ENCODE results near the gene FBXL17. TPM values are rescaled to one million over a fixed set of nuclear protein-coding genes. Genes with fewer than 3 reads are reported as not detected.
A peak's percentile ranks its signal among the peaks of the same experiment; 100 is the strongest.

FBXL17 gene
- polyA plus RNA-seq, 2 of the 4 experiments (the other 2 are of a cell fraction): 8.7 to 9.1 TPM

DNA sequence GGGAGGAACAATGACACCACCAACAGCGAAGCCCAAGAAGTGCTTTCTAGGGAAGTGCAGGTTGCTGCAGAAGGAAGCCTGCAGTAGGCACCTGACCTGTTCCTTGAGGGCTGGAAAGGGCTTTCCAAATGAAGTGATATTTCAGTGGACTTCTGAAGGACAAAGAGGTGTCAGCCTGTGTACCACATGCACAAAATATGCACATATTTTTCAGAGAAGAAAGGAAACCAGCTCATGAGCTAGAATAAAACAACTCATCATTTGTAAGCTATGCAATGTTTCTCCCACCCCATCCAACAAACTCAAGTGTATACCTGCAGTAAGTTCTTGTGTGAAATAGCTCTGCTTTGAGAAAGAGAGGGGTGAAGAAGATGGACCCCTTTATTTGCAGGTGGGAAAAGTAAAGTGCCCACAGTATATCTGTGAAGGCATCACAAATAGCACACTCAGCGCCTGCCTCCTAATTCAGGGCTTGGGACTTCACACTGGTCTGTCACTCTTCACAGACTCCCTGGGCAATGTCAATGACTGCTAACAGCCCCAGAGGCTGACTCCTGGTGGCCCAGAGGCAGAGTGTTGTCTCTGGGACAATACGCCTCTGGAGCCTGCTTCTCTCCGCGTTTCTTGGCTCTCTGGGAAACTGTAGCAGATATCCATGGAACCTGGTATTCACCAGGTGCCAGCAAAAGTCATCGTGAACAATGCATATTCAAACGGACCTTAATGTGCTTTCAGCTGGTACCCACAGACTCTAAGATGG is 513.1 kb downstream of the FBXL17 start:
- CTCF ChIA-PET: interaction anchor here (0.9 to 1.0 kb wide), 2 partner anchors 9 to 23 kb away, joined by 3 read pairs; no protein-coding TSS in a partner anchor
- DNase-seq (ENCODE audit: low read depth in 1 of 2, low spot score in 1 of 2) (no peak), FAIRE-seq (no peak)

DNA sequence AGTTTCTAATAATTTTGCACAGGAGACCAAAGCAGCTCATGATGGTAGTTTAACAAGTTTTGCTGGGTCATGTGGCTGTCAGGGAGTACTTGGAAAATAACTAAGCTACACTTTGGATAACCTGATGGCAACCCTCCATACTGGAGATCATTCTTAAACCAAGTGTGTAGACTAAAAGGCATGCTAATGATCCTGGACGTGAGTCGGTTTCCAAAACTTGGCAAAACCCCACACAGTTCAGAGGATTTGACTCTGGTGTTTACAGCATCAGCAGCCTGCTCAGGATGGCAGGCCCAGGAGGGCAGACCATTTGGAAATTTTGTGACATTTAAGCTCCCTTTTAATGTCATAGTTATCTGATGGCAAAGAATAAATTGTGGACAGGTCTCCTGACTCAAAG is 514.6 kb downstream of the FBXL17 start:
- no peak for TF ChIP-seq FOSL2 (IDR thresholded peaks at IDR 0.05)
- TF ChIP-seq FOSL2 (CRISPR knock-in tag; IDR thresholded peaks at IDR 0.05): no peak
- TF ChIP-seq, protein P1, sequence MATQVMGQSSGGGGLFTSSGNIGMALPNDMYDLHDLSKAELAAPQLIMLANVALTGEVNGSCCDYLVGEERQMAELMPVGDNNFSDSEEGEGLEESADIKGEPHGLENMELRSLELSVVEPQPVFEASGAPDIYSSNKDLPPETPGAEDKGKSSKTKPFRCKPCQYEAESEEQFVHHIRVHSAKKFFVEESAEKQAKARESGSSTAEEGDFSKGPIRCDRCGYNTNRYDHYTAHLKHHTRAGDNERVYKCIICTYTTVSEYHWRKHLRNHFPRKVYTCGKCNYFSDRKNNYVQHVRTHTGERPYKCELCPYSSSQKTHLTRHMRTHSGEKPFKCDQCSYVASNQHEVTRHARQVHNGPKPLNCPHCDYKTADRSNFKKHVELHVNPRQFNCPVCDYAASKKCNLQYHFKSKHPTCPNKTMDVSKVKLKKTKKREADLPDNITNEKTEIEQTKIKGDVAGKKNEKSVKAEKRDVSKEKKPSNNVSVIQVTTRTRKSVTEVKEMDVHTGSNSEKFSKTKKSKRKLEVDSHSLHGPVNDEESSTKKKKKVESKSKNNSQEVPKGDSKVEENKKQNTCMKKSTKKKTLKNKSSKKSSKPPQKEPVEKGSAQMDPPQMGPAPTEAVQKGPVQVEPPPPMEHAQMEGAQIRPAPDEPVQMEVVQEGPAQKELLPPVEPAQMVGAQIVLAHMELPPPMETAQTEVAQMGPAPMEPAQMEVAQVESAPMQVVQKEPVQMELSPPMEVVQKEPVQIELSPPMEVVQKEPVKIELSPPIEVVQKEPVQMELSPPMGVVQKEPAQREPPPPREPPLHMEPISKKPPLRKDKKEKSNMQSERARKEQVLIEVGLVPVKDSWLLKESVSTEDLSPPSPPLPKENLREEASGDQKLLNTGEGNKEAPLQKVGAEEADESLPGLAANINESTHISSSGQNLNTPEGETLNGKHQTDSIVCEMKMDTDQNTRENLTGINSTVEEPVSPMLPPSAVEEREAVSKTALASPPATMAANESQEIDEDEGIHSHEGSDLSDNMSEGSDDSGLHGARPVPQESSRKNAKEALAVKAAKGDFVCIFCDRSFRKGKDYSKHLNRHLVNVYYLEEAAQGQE (IDR thresholded peaks at IDR 0.05): no peak
- TF ChIP-seq HOXB13 (CRISPR knock-in tag; IDR thresholded peaks at IDR 0.05; ENCODE audit: low read depth): no peak
- TF ChIP-seq, protein P2, sequence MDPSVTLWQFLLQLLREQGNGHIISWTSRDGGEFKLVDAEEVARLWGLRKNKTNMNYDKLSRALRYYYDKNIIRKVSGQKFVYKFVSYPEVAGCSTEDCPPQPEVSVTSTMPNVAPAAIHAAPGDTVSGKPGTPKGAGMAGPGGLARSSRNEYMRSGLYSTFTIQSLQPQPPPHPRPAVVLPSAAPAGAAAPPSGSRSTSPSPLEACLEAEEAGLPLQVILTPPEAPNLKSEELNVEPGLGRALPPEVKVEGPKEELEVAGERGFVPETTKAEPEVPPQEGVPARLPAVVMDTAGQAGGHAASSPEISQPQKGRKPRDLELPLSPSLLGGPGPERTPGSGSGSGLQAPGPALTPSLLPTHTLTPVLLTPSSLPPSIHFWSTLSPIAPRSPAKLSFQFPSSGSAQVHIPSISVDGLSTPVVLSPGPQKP (IDR thresholded peaks at IDR 0.05; ENCODE audit: low read depth, low read length): no peak
- TF ChIP-seq, protein P3, sequence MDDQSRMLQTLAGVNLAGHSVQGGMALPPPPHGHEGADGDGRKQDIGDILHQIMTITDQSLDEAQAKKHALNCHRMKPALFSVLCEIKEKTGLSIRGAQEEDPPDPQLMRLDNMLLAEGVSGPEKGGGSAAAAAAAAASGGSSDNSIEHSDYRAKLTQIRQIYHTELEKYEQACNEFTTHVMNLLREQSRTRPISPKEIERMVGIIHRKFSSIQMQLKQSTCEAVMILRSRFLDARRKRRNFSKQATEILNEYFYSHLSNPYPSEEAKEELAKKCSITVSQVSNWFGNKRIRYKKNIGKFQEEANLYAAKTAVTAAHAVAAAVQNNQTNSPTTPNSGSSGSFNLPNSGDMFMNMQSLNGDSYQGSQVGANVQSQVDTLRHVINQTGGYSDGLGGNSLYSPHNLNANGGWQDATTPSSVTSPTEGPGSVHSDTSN (IDR thresholded peaks at IDR 0.05): no peak
- no peak for TF ChIP-seq CEBPB (IDR thresholded peaks at IDR 0.05)
- TF ChIP-seq, protein P4, sequence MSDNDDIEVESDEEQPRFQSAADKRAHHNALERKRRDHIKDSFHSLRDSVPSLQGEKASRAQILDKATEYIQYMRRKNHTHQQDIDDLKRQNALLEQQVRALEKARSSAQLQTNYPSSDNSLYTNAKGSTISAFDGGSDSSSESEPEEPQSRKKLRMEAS (IDR thresholded peaks at IDR 0.05): no peak
- TF ChIP-seq CHD2 (IDR thresholded peaks at IDR 0.05; ENCODE audit: low read length, partially characterized antibody): no peak
- TF ChIP-seq, protein P5, sequence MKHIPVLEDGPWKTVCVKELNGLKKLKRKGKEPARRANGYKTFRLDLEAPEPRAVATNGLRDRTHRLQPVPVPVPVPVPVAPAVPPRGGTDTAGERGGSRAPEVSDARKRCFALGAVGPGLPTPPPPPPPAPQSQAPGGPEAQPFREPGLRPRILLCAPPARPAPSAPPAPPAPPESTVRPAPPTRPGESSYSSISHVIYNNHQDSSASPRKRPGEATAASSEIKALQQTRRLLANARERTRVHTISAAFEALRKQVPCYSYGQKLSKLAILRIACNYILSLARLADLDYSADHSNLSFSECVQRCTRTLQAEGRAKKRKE (CRISPR knock-in tag; IDR thresholded peaks at IDR 0.05; ENCODE audit: low read depth): no peak
- ATAC-seq: no peak
- 97% methylated on average over 2 of the region's 2 CpGs for WGBS (ENCODE audit: missing lambda C conversion rate)
- ChIA-PET CTCF (no interaction called here), POLR2A (no interaction called here)
- no peak for FAIRE-seq
- no peak overlapping the region for H3K4me2 ChIP-seq
- no peak for DNase-seq (ENCODE audit: low read depth in 1 of 2, low spot score in 1 of 2)
- no peaks in the 10 kb centered on the region for H3K9me3 ChIP-seq
- no peak overlapping the region for H3K27ac ChIP-seq
- no peak overlapping the region for H3K4me3 ChIP-seq
- peaks cover 17% of the 10 kb centered on the region for H3K4me1 ChIP-seq

More for the DNA sequence above, 513.1 kb downstream of the FBXL17 start:
- TF ChIP-seq MAFK (IDR thresholded peaks at IDR 0.05; ENCODE audit: partially characterized antibody): peak; percentile 8
- no peak for TF ChIP-seq FOSB (CRISPR knock-in tag; IDR thresholded peaks at IDR 0.05)
- no peak overlapping the region for H3K4me3 ChIP-seq
- WGBS (ENCODE audit: missing lambda C conversion rate): 90% methylated on average over 7 of the region's 7 CpGs
- ATAC-seq: peak in 1 of 2 experiments; percentile 34; a peak in 3 of 6 replicates
- peak overlapping the region; percentile 28 to 38; a peak in 3 of 6 replicates for H3K27ac ChIP-seq
- H3K4me2 ChIP-seq: peak overlapping the region; percentile 64
- peaks cover 19% of the 10 kb centered on the region for H3K4me1 ChIP-seq
- POLR2A ChIA-PET: no interaction called here
- no peaks in the 10 kb centered on the region for H3K9me3 ChIP-seq

DNA sequence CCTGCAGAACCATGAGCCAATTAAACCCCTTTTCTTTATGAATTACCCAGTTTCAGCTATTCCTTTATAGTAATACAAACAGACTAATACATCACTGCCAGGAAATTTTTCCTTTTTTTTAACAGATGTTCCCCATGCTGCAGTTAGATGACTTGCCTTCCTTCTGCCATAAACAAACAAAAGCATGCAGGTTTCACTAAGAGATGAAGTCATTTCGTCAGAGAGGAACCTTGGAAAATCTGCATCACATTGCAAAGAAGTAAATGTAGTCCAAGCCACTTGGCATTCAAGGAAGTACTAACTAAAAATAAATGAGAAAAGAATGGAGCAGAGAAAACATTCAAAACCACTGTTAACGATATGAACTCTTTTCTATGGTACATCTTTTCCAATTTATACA is 517.1 kb downstream of the FBXL17 start:
- ATAC-seq: no peak
- H3K9me3 ChIP-seq: no peaks in the 10 kb centered on the region
- 66% methylated on average over 2 of the region's 2 CpGs for WGBS (ENCODE audit: missing lambda C conversion rate)
- no peak overlapping the region for H3K4me2 ChIP-seq
- CTCF ChIA-PET: no interaction called here
- H3K4me1 ChIP-seq: peaks cover 11% of the 10 kb centered on the region
- TF ChIP-seq MAZ (IDR thresholded peaks at IDR 0.05; ENCODE audit: borderline replicate concordance, low read depth, low read length) (no peak), NFE2L2 (conservative IDR thresholded peaks at IDR 0.05; ENCODE audit: low read length) (no peak)
- FAIRE-seq: no peak
- POLR2A ChIA-PET: no interaction called here
- peak in 1 of 2 experiments; percentile 7 for DNase-seq (ENCODE audit: low read depth in 1 of 2, low spot score in 1 of 2)
- H3K4me3 ChIP-seq: no peak overlapping the region
- H3K27ac ChIP-seq: no peak overlapping the region

Measured in A549 (cell line).